Measurements from ENCODE around the gene PODXL2.

DNA sequence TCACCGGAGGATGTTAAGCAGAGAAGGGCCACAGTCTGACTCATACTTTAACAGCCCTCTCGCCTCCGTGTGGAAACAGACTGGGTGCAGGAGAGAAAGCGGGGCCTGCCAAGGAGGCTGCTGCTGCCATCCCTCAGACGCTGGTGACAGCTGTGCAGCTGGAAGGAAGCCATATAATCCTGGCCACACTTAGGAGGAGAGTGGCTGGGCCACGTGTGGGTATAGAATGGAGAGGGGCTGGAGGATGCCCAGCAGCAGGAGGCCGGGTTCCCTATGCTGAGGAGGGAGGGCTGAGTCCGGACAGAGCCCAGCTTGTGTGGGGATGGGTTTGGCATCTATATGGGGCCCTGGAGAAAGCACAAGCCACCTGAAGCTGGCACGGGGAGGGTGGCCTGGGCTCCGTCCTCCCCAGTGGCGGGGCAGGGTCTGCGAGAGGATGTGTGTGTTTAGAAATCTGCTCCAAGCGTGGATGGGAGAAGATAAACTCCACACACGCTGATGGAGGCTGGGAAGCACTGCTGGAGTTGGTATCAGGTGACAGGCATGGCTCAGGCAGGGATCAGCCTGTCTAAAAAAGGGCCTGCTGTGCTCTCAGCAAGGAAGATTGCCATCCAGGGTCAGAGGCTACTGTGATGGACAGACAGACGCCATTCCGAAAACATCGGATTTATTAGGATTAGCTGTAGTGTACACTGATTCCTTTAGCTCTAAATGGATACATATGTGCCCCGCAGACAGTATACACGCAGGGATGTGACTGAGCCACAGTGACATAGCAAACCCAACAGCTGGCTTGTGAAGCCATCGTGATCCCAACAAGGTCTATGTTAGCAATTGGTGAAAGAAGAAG, 59.7 kb downstream of the PODXL2 start:
- TF ChIP-seq, protein P1, sequence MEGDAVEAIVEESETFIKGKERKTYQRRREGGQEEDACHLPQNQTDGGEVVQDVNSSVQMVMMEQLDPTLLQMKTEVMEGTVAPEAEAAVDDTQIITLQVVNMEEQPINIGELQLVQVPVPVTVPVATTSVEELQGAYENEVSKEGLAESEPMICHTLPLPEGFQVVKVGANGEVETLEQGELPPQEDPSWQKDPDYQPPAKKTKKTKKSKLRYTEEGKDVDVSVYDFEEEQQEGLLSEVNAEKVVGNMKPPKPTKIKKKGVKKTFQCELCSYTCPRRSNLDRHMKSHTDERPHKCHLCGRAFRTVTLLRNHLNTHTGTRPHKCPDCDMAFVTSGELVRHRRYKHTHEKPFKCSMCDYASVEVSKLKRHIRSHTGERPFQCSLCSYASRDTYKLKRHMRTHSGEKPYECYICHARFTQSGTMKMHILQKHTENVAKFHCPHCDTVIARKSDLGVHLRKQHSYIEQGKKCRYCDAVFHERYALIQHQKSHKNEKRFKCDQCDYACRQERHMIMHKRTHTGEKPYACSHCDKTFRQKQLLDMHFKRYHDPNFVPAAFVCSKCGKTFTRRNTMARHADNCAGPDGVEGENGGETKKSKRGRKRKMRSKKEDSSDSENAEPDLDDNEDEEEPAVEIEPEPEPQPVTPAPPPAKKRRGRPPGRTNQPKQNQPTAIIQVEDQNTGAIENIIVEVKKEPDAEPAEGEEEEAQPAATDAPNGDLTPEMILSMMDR (IDR thresholded peaks at IDR 0.05): no peak
- TF ChIP-seq POLR2A (IDR thresholded peaks at IDR 0.05): no peak

Data from adrenal gland (tissue), 5 donors.